Immature natural killer cell (primary cell): ENCODE measurements around the gene ALKBH4. TPM values are rescaled to one million over a fixed set of nuclear protein-coding genes. Genes with fewer than 3 reads are reported as not detected.
"Not testable (repeated sequence)": the region's sequence is repeated elsewhere in the genome, so short reads cannot be mapped to it uniquely, and the experiment has no call there.

ENCODE experiments used
- DNase-seq, 3 donors: peaks; one replicate each; pipeline ENCODE4 v3.0.0; 2022; ENCODE audit warnings: mixed read lengths in 1 of 3
- H3K27ac Mint-ChIP-seq, 6 donors: one replicate each; pipeline ENCODE4 v1.8.0; 2020; ENCODE audit warnings: mixed read lengths in 6 of 6, mild to moderate bottlenecking in 5 of 6, inconsistent platforms in 4 of 6, moderate library complexity in 3 of 6
- H3K27me3 Mint-ChIP-seq, 3 donors: one replicate each; pipeline ENCODE4 v1.8.0; 2020 to 2021; ENCODE audit warnings: low read depth in 3 of 3, mild to moderate bottlenecking in 3 of 3, mixed read lengths in 3 of 3, moderate library complexity in 3 of 3, inconsistent platforms in 1 of 3
- H3K36me3 Mint-ChIP-seq, 3 donors: one replicate each; pipeline ENCODE4 v1.8.0; 2020; ENCODE audit warnings: mixed read lengths in 3 of 3, inconsistent platforms in 2 of 3, mild to moderate bottlenecking in 2 of 3
- H3K4me1 Mint-ChIP-seq, 2 donors: one replicate each; pipeline ENCODE4 v1.8.0; 2020; ENCODE audit warnings: inconsistent platforms in 2 of 2, mild to moderate bottlenecking in 2 of 2, mixed read lengths in 2 of 2, moderate library complexity in 1 of 2
- H3K4me3 Mint-ChIP-seq, 5 donors: one replicate each; pipeline ENCODE4 v1.8.0; 2020; ENCODE audit warnings: mild to moderate bottlenecking in 5 of 5, mixed read lengths in 5 of 5, inconsistent platforms in 3 of 5, moderate library complexity in 3 of 5
- H3K9me3 Mint-ChIP-seq, 6 donors: one replicate each; pipeline ENCODE4 v1.8.0; 2020; ENCODE audit warnings: mild to moderate bottlenecking in 6 of 6, mixed read lengths in 6 of 6, inconsistent platforms in 4 of 6, moderate library complexity in 3 of 6
- polyA plus RNA-seq, 3 donors: library from polyadenylated mRNA; unstranded; fragments of 300-500 nt; fragmentation: Illumina TruSeq; gene quantifications; one replicate each; pipeline ENCODE4 v1.2.3, GENCODE V29; 2021

The ALKBH4 gene, protein sequence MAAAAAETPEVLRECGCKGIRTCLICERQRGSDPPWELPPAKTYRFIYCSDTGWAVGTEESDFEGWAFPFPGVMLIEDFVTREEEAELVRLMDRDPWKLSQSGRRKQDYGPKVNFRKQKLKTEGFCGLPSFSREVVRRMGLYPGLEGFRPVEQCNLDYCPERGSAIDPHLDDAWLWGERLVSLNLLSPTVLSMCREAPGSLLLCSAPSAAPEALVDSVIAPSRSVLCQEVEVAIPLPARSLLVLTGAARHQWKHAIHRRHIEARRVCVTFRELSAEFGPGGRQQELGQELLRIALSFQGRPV
- 10 to 100 TPM; 16.2 to 25.8 (median 18.5) TPM for polyA plus RNA-seq

GRCh38 chr7:102464577-102465280 lies at the start of gene ALKBH4, which contains the start of gene LRWD1:
Gene ALKBH4, minus strand, starts transcription at chr7:102464863. Its CDS starts 27 bp downstream, at chr7:102464836.
Gene LRWD1, plus strand, starts transcription at chr7:102464984. Its CDS starts 97 bp downstream, at chr7:102465081.
- peaks cover 0 to 6% (median 4%) of the 10 kb centered on the region in 3 donors for H3K27me3 Mint-ChIP-seq
- DNase-seq, result peak; percentile 94 to 95 (median 94)
- peak within 1 kb of the TSS; percentile 72 to 92 (median 78) for H3K27ac Mint-ChIP-seq
- peaks cover 0 to 3% (median 3%) of the 10 kb centered on the region in 3 donors for H3K36me3 Mint-ChIP-seq
- H3K4me1 Mint-ChIP-seq, result peaks cover 35 to 44% of the 10 kb centered on the region in 2 donors
- no peaks in the 10 kb centered on the region for H3K9me3 Mint-ChIP-seq
- peak within 1 kb of the TSS; percentile 86 to 95 (median 91) for H3K4me3 Mint-ChIP-seq

DNA sequence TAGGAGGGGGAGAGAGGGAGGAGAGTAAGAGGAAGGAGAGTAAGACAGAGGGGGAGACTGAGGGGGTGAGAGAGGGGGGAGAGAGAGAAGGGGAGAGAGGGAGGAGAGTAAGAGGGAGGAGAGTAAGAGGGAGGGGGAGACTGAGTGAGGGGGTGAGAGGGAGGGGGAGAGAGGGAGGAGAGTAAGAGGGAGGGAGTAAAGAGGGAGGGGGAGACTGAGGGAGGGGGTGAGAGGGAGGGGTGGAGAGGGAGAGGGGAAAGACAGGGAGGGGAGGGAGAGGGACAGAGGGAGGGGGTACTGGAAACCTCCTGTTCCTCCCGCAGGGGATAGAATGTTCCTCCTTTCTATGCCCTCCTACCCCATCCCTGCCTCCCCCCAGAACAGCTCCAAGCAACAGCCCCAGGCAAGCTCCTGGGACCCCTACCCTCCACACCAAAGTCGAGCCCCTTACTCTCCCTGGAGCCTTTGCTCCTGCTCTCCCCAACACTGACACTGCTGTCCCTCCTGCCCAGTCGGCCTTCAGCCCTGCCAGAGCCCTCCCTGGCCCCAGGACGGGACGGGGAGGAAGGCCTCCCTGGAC lies 48.1 kb upstream of the ALKBH4 start:
- H3K4me3 Mint-ChIP-seq, result peak overlapping the region in 2 of 5 donors; percentile 18 to 21
- not testable (repeated sequence) for H3K27me3 Mint-ChIP-seq, H3K4me1 Mint-ChIP-seq, H3K36me3 Mint-ChIP-seq, H3K27ac Mint-ChIP-seq, DNase-seq, H3K9me3 Mint-ChIP-seq

GRCh38 chr7:102511860-102512522 lies 47.3 kb upstream of the ALKBH4 start:
- H3K9me3 Mint-ChIP-seq, H3K27ac Mint-ChIP-seq, H3K4me1 Mint-ChIP-seq, H3K36me3 Mint-ChIP-seq, H3K4me3 Mint-ChIP-seq, DNase-seq, H3K27me3 Mint-ChIP-seq: not testable (repeated sequence)

DNA sequence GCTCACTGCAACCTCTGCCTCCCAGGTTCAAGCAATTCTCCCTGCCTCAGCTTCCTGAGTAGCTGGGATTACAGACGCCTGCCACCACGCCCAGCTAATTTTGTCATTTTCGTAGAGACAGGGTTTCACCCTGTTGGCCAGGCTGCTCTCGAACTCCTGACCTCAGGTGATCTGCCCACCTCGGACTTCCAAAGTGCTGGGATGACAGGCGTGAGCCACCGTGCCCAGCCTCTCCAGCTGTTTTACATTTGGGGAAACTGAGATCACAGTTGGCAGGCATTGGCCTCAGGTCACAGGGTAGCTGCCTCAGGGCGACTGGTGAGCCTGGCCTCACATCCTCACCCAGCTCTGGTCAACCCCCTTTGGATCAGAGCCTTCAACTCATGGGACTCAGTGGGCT lies 45.9 kb upstream of the ALKBH4 start:
- not testable (repeated sequence) for H3K36me3 Mint-ChIP-seq, H3K4me1 Mint-ChIP-seq, DNase-seq, H3K27ac Mint-ChIP-seq, H3K27me3 Mint-ChIP-seq, H3K4me3 Mint-ChIP-seq, H3K9me3 Mint-ChIP-seq

DNA sequence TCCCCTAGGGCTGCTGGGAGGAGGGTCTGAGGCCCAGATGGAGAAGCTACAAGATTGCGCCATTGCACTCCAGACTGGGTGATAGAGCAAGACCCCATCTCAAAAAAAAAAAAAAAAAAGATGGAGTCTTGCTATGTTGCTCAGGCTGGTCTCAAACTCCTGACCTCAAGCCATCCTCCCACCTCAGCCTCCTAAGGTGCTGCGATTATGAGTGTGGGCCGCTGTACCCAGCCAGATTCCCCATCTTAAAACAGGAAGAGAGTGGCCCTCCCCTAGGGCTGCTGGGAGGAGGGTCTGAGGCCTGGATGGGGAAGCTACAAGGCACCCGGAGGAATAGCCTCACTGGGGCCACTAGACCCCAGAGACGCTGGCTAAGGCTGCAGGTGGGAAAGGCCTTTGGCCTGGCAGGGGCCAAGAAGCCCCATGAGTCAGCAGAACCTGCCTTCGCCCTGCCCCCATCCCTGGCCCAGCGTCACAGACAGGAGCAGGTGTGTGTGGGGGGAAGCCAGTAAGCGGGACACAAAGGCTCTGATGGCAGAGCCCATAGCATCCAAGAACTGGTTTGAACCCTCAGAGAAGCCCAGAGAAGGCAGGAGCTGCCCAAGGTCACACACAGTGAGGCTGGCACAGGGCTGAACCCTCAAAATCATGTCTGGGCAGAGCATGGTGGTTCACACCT lies 42.9 kb upstream of the ALKBH4 start:
- H3K9me3 Mint-ChIP-seq, DNase-seq, H3K27ac Mint-ChIP-seq, H3K4me1 Mint-ChIP-seq, H3K36me3 Mint-ChIP-seq, H3K4me3 Mint-ChIP-seq, H3K27me3 Mint-ChIP-seq: not testable (repeated sequence)

DNA sequence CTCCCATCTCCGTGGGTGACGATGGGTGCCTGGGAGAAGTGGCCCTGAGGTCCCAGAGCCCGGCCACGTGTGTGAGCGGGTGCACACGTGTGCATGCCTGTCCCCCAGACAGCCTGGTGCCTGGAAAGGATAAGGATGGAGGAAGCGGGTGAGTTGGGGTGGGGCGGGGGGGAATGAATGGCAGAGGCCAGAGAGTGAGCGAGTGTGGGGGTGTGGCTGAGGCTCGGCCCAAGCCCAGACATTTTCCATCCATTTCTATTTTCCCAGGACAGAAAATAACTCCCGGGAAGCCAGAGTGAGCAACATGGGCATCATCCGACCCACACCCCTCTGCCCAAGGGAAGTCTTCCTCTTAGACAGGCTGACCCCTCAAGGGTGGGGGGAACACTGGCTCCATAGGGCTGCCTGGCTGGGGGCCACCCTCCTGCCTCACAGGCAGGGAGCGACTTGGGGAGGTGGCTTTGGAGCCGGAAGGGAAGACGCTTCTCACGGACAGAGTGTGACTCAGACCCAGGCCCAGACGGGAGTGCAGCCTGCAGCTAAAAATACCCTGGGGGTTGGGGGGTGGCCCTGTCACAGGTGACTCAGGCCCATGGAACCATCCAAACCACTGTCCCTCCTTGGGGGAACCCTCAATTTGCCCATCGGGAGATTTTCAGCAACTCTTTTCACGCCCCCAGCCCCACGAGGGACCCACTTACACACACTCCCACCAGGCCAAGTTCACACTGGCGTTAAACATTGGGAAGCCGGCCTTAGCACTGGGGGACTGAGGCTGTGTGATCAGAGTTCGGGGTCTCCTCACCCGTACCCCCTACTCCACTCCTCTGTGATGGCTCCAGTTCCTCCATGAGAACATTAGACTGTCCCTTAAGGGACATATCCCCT lies 40.9 kb upstream of the ALKBH4 start:
- not testable (repeated sequence) for DNase-seq, H3K27me3 Mint-ChIP-seq, H3K36me3 Mint-ChIP-seq, H3K4me1 Mint-ChIP-seq, H3K4me3 Mint-ChIP-seq, H3K27ac Mint-ChIP-seq, H3K9me3 Mint-ChIP-seq

DNA sequence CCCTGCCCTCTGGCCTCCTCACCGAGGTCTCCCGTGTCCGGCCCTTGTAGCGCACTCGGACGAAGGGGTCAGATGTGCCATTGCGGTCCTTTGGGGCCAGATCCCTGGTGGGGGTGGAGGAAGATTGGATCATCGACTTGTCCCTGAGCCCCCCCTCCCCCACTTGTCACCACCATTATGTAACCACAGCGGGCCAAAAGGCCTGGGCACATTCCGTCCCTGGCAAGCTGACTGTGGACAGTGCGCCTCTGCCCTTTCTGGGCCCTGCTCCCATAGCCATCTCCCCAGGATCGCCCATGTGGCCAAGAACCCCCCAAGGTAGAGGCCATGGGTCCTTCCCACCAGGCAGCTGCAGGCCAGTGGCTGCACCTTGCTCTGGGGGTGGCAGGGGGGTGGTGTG lies 38.5 kb upstream of the ALKBH4 start:
- DNase-seq, H3K9me3 Mint-ChIP-seq, H3K4me3 Mint-ChIP-seq, H3K27me3 Mint-ChIP-seq, H3K36me3 Mint-ChIP-seq, H3K27ac Mint-ChIP-seq, H3K4me1 Mint-ChIP-seq: not testable (repeated sequence)

DNA sequence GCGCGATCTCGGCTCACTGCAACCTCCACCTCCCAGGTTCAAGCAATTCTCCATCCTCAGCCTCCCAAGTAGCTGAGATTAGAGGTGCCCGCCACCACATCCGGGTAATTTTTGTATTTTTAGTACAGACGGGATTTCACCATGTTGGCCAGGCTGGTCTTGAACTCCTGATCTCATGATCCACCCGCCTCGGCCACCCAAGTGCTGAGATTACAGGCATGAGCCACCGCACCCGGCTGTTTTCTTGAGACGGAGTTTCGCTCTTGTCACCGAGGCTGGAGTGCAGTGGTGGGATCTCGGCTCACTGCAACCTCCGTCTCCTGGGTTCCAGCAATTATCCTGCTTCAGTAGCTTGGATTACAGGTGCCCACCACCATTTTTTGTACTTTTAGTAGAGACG lies 33.7 kb upstream of the ALKBH4 start:
- H3K36me3 Mint-ChIP-seq, H3K27me3 Mint-ChIP-seq, H3K27ac Mint-ChIP-seq, H3K4me1 Mint-ChIP-seq, H3K9me3 Mint-ChIP-seq, DNase-seq, H3K4me3 Mint-ChIP-seq: not testable (repeated sequence)

DNA sequence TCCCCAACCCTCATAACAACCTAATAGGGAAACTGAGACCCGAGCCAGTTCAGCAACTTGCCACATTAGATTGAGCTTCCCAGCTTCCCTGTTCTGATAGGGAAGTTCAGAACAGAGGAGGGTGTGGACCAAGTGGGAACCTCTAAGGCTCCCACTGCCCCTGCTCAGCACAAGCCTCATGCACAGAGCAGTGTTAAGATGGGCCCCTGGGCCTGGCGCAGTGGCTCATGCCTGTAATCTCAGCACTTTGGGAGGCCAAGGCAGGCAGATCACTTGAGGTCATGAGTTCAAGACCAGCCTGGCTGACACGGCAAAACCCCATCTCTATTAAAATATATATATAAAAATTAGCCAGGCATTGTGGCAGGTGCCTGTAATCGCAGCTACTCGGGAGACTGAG lies 32.6 kb upstream of the ALKBH4 start:
- not testable (repeated sequence) for H3K4me1 Mint-ChIP-seq, H3K36me3 Mint-ChIP-seq, H3K9me3 Mint-ChIP-seq, H3K27me3 Mint-ChIP-seq, H3K4me3 Mint-ChIP-seq, H3K27ac Mint-ChIP-seq, DNase-seq

DNA sequence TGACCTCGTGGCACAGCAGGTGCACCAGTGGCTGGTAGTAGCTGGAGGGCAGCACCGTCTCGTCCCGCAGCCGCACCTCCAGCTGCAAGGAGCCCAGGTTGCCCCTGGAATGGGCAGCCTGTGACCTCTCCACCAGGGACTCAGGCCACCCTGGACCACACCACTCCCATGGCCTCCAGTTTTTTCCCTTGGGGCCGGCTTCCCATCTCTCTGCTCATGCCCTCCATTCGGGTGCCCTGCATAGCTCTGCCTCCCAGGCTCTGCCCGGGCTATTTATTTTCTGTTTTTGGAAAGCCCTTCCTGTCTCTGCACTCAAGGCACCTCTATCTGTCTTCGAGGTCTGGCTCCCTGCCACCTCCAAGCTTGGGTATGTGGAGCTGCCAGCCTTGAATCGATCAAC lies 32.2 kb upstream of the ALKBH4 start:
- H3K36me3 Mint-ChIP-seq, DNase-seq, H3K9me3 Mint-ChIP-seq, H3K27ac Mint-ChIP-seq, H3K4me3 Mint-ChIP-seq, H3K27me3 Mint-ChIP-seq, H3K4me1 Mint-ChIP-seq: not testable (repeated sequence)

GRCh38 chr7:102494473-102495149 lies 29.9 kb upstream of the ALKBH4 start:
- not testable (repeated sequence) for H3K4me1 Mint-ChIP-seq, H3K27ac Mint-ChIP-seq, H3K9me3 Mint-ChIP-seq, H3K4me3 Mint-ChIP-seq, DNase-seq, H3K27me3 Mint-ChIP-seq, H3K36me3 Mint-ChIP-seq

DNA sequence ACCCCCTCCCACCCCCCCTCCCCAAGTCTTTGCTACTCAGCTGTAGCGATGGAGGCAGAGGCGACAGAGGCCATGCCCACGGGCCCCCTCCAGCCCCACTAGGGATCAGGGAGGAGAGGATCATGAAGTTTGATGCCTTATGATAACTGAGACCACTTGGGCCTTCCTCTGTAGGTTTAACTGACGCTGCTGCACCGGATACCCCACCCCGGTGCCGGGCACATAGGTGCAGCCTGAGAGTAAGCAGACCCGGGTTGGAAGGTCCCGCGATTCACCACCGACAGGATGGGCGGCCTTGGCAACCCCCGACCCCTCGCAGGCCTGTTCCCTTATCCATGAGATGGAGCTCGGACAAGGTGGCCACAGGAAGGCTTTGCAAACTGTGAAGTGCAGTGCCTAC lies 29.4 kb upstream of the ALKBH4 start:
- not testable (repeated sequence) for DNase-seq, H3K27me3 Mint-ChIP-seq, H3K9me3 Mint-ChIP-seq, H3K4me3 Mint-ChIP-seq, H3K27ac Mint-ChIP-seq, H3K4me1 Mint-ChIP-seq, H3K36me3 Mint-ChIP-seq
